Measurements from ENCODE around the gene ABCA12. TPM values are rescaled to one million over a fixed set of nuclear protein-coding genes. Genes with fewer than 3 reads are reported as not detected.
A peak's percentile ranks its signal among the peaks of the same experiment; 100 is the strongest.

Gene ABCA12
- polyA plus RNA-seq, 2 of the 4 experiments (the other 2 are of a cell fraction): 0.32 to 1.1 TPM

- CTCF ChIA-PET: interaction anchor here (1.3 kb wide), 1 partner anchor 12 kb away, joined by 3 read pairs; no protein-coding TSS in a partner anchor
- no peak overlapping the region for H3K4me3 ChIP-seq
- H3K4me1 ChIP-seq: no peaks in the 10 kb centered on the region
- TF ChIP-seq EHMT2 (IDR thresholded peaks at IDR 0.05; ENCODE audit: low read depth): no peak
- H3K27ac ChIP-seq: no peak overlapping the region
- FAIRE-seq (no peak), ATAC-seq (no peak), DNase-seq (ENCODE audit: low read depth in 1 of 2, low spot score in 1 of 2) (peak in 1 of 2 experiments; percentile 10)
- H3K9me3 ChIP-seq: no peaks in the 10 kb centered on the region
- H3K4me2 ChIP-seq: no peak overlapping the region
- 79% methylated on average over 8 of the region's 8 CpGs for WGBS (ENCODE audit: missing lambda C conversion rate)
- POLR2A ChIA-PET: no interaction called here
Observed at GRCh38 chr2:215161301-215161829, 22.9 kb upstream of the ABCA12 start.

GRCh38 chr2:215160081-215160480, 21.7 kb upstream of the ABCA12 start:
- no peak for TF ChIP-seq TP53 (CRISPR knock-in tag; IDR thresholded peaks at IDR 0.05)
- no peak for TF ChIP-seq REST (IDR thresholded peaks at IDR 0.05)
- no peak for TF ChIP-seq EHMT2 (IDR thresholded peaks at IDR 0.05; ENCODE audit: low read depth)
- TF ChIP-seq MYC (IDR thresholded peaks at IDR 0.05; ENCODE audit: borderline replicate concordance, low read length): no peak
- TF ChIP-seq ATOH8 (CRISPR knock-in tag; IDR thresholded peaks at IDR 0.05; ENCODE audit: low read depth): no peak
- DNase-seq (ENCODE audit: low read depth in 1 of 2, low spot score in 1 of 2) (no peak), ATAC-seq (no peak), FAIRE-seq (no peak)
- Histone ChIP-seq H3K27ac (no peak overlapping the region), H3K4me2 (no peak overlapping the region), H3K4me3 (no peak overlapping the region), H3K9me3 (no peaks in the 10 kb centered on the region), H3K4me1 (no peaks in the 10 kb centered on the region)
- ChIA-PET CTCF (no interaction called here), POLR2A (no interaction called here)
- 88% methylated on average over 1 of the region's 1 CpG for whole genome bisulfite sequencing (ENCODE audit: missing lambda C conversion rate)

GRCh38 chr2:215156453-215156852, 18.0 kb upstream of the ABCA12 start:
- DNase-seq (ENCODE audit: low read depth in 1 of 2, low spot score in 1 of 2) (no peak), ATAC-seq (no peak), FAIRE-seq (no peak)
- peak; percentile 89 for TF ChIP-seq MAFK (IDR thresholded peaks at IDR 0.05; ENCODE audit: partially characterized antibody)
- TF ChIP-seq CHD4 (IDR thresholded peaks at IDR 0.05; ENCODE audit: borderline replicate concordance): no peak
- ChIA-PET POLR2A (no interaction called here), CTCF (no interaction called here)
- no peak overlapping the region for H3K4me3 ChIP-seq
- no peaks in the 10 kb centered on the region for H3K4me1 ChIP-seq
- H3K27ac ChIP-seq: no peak overlapping the region
- H3K4me2 ChIP-seq: no peak overlapping the region
- H3K9me3 ChIP-seq: no peaks in the 10 kb centered on the region
- WGBS (ENCODE audit: missing lambda C conversion rate): 52% methylated on average over 2 of the region's 2 CpGs

GRCh38 chr2:215149894-215150293, 11.5 kb upstream of the ABCA12 start:
- ATAC-seq (no peak), FAIRE-seq (no peak), DNase-seq (ENCODE audit: low read depth in 1 of 2, low spot score in 1 of 2) (no peak)
- no peak for TF ChIP-seq RARB (CRISPR knock-in tag; IDR thresholded peaks at IDR 0.05)
- no peak for TF ChIP-seq ELK1 (IDR thresholded peaks at IDR 0.05; ENCODE audit: low read depth, low read length)
- 79% methylated on average over 1 of the region's 1 CpG for WGBS (ENCODE audit: missing lambda C conversion rate)
- Histone ChIP-seq H3K9me3 (no peaks in the 10 kb centered on the region), H3K4me3 (no peak overlapping the region), H3K27ac (no peak overlapping the region), H3K4me2 (no peak overlapping the region), H3K4me1 (no peaks in the 10 kb centered on the region)
- POLR2A ChIA-PET: no interaction called here
- CTCF ChIA-PET: interaction anchor here (0.9 to 1.1 kb wide), 2 partner anchors 11 to 46 kb away, joined by 3 read pairs; no protein-coding TSS in a partner anchor
